HepG2 (cell line): ENCODE measurements around the gene RAB40C. TPM values are rescaled to one million over a fixed set of nuclear protein-coding genes. Genes with fewer than 3 reads are reported as not detected.

Experiments used
- ATAC-seq: fragments of 200-7000 bp; cut with Tn5 transposase; 3 replicates; pipeline ENCODE4 v1.9.1; 2020; ENCODE audit warnings: mild to moderate bottlenecking, moderate library complexity
- BruUV-seq: library from RNA; stranded (reverse); fragments of 400-500 nt; replicated peaks from 2 replicates; lab custom pipeline; 2021; lab: Mats Ljungman, UMichigan
- CTCF ChIA-PET: fragments of 300-600 bp; formaldehyde crosslinking; extraction: SDS; loops from one replicate; lab custom pipeline; 2021; ENCODE audit warnings: low total read pairs, inconsistent platforms, low intra/inter-chr PET ratio; lab: Yijun Ruan, JAX
- POLR2A ChIA-PET: fragments of 350-600 bp; sonication (Branson Sonifier 250); formaldehyde crosslinking; loops from one replicate; lab custom pipeline; 2020; ENCODE audit warnings: antibody characterized with exemption, inconsistent platforms; lab: Yijun Ruan, JAX
- DNase-seq: peaks from one replicate; pipeline ENCODE4 v3.0.0-alpha.2; 2015; ENCODE audit warnings: low spot score
- FAIRE-seq: peaks from 3 replicates; lab custom pipeline; 2011; peaks lifted over from hg19 to GRCh38; lab: Jason Lieb, UNC
- H2AFZ ChIP-seq: one replicate; pipeline ENCODE4 v1.6.1; 2011; ENCODE audit warnings: low read length, inconsistent platforms
- H3K27ac ChIP-seq: fragments of 300-600 bp; 3 replicates; pipeline ENCODE4 v1.8.0; 2011; ENCODE audit warnings: mixed run types, mild to moderate bottlenecking, mixed read lengths, low read length, inconsistent platforms; ENCODE audit not compliant: insufficient read depth; ENCODE audit errors: extremely low read length
- H3K27me3 ChIP-seq, 2 experiments: fragments of 200-600 bp in 1 of 2; 2 replicates in 1 of 2; 3 replicates in 1 of 2; pipeline versions ENCODE4 v1.6.0 to v1.8.0; 2011; ENCODE audit warnings: low read length in 2 of 2, mild to moderate bottlenecking in 2 of 2, moderate library complexity in 2 of 2, inconsistent platforms in 1 of 2; ENCODE audit not compliant: insufficient read depth in 2 of 2, control insufficient read depth in 1 of 2
- H3K36me3 ChIP-seq, 2 experiments: fragments of 200-600 bp in 1 of 2; replicated peaks in 1 of 2; 2 replicates in 1 of 2; 3 replicates in 1 of 2; pipeline versions ENCODE4 v1.5.1 to v1.8.0; 2011; ENCODE audit warnings: low read length in 2 of 2, inconsistent platforms in 1 of 2; ENCODE audit not compliant: insufficient read depth in 2 of 2, control insufficient read depth in 1 of 2
- H3K4me1 ChIP-seq: 2 replicates; pipeline ENCODE4 v1.5.1; 2012; ENCODE audit warnings: low read length, inconsistent platforms; ENCODE audit not compliant: insufficient read depth
- H3K4me2 ChIP-seq: 2 replicates; pipeline ENCODE4 v1.6.0; 2011; ENCODE audit warnings: low read depth, low read length, inconsistent platforms
- H3K4me3 ChIP-seq, 3 experiments: fragments of 200-600 bp in 1 of 3; sonication (generic), shearing (Covaris generic) in 1 of 3; replicated peaks in 1 of 3; 2 replicates each; pipeline ENCODE4 v1.5.1; 2011 to 2016; ENCODE audit warnings: low read length in 3 of 3, inconsistent platforms in 2 of 3, low read depth in 2 of 3, mild to moderate bottlenecking in 2 of 3, control low read depth in 1 of 3, mixed read lengths in 1 of 3; ENCODE audit not compliant: insufficient read depth in 1 of 3
- H3K79me2 ChIP-seq: one replicate; pipeline ENCODE4 v1.6.1; 2011; ENCODE audit warnings: low read length, inconsistent platforms; ENCODE audit not compliant: insufficient read depth
- H3K9ac ChIP-seq: 2 replicates; pipeline ENCODE4 v1.6.0; 2011; ENCODE audit warnings: mild to moderate bottlenecking, low read depth, low read length, inconsistent platforms; ENCODE audit not compliant: insufficient read depth
- H3K9me3 ChIP-seq: 2 replicates; pipeline ENCODE4 v1.5.1; 2012; ENCODE audit warnings: mild to moderate bottlenecking, low read length
- H4K20me1 ChIP-seq: 2 replicates; pipeline ENCODE4 v1.6.0; 2011; ENCODE audit warnings: inconsistent platforms, mild to moderate bottlenecking, low read length, moderate library complexity; ENCODE audit not compliant: insufficient read depth
- IKZF1 ChIP-seq: fragments of 450-650 bp; IDR thresholded peaks from 2 replicates; pipeline ENCODE4 v1.7.1; 2016
- NFE2L2 ChIP-seq: fragments of 150-350 bp; IDR thresholded peaks from 2 replicates; pipeline ENCODE4 v1.6.1; 2014; ENCODE audit warnings: low read length
- PRPF4 ChIP-seq: fragments of 200-400 bp; formaldehyde crosslinking; IDR thresholded peaks from 2 replicates; pipeline ENCODE4 v1.6.1; 2016; ENCODE audit warnings: low read length, low read depth; ENCODE audit not compliant: poor library complexity, severe bottlenecking
- RORA ChIP-seq: sonication (generic); formaldehyde crosslinking; IDR thresholded peaks from 2 replicates; pipeline ENCODE4 v1.5.0; 2020; ENCODE audit warnings: mild to moderate bottlenecking, missing genetic modification reagents, moderate library complexity
- SP2 ChIP-seq: sonication (generic); formaldehyde crosslinking; IDR thresholded peaks from 2 replicates; pipeline ENCODE4 v1.5.1; 2020; ENCODE audit warnings: mild to moderate bottlenecking, missing genetic modification reagents
- ZBTB40 ChIP-seq, 2 experiments: fragments of 450-650 bp in 1 of 2; sonication (generic) in 1 of 2; formaldehyde crosslinking in 1 of 2; IDR thresholded peaks; 2 replicates each; pipeline versions ENCODE4 v1.6.1 to v1.8.0; 2016 to 2022; ENCODE audit warnings: antibody characterized with exemption in 1 of 2, mild to moderate bottlenecking in 1 of 2, missing genetic modification reagents in 1 of 2
- ZKSCAN1 ChIP-seq: fragments of 150-350 bp; IDR thresholded peaks from 2 replicates; pipeline ENCODE4 v1.6.1; 2014; ENCODE audit warnings: low read length
- WGBS: methylation state at CpG from one replicate; pipeline ENCODE4 v1.1.6; 2017; ENCODE audit warnings: low lambda C conversion rate; 5-methylcytosine and 5-hydroxymethylcytosine counted together
- in situ Hi-C: cut with HindIII; loops from 2 replicates; pipeline ENCODE4 v1.10.0; 2017; ENCODE audit warnings: low pct_unique_long_range_greater_than_20kb; ENCODE audit not compliant: extremely low pct_ligation_motif_present
- intact Hi-C: fragments of 100-400 bp; cut with micrococcal nuclease; formaldehyde crosslinking; loops from one replicate; pipeline ENCODE4 v1.10.0; 2022; ENCODE audit not compliant: unreplicated experiment
- polyA plus RNA-seq, 8 experiments: library from polyadenylated mRNA; depleted of rRNA in 3 of 8; stranded (reverse) in 7 of 8; unstranded in 1 of 8; fragments of >200 nt; fragmentation: Illumina TruSeq in 4 of 8; extraction: Trizol in 4 of 8; gene quantifications; 2 replicates each; pipeline versions ENCODE4 v1.2.1 to v1.2.3, GENCODE V29; 2011 to 2016; ENCODE audit warnings: low read depth in 4 of 8, missing spikeins in 1 of 8, mixed read lengths in 1 of 8; ENCODE audit not compliant: insufficient read depth in 1 of 8
- total RNA-seq, 5 experiments: library from RNA; depleted of rRNA; stranded (reverse); fragments of >200 nt; fragmentation: Illumina TruSeq; extraction: Trizol; gene quantifications; 2 replicates each; pipeline ENCODE4 v1.2.3, GENCODE V29; 2016; ENCODE audit warnings: low read depth in 1 of 5

Gene RAB40C
- total and polyA plus RNA-seq, 2 of the 13 experiments (the other 11 are each of a cell fraction or from before 2014, with no cell fraction given): 7.7 to 11.5 TPM

GRCh38 chr16:544517-544916 is 45.3 kb upstream of the RAB40C start:
- no TSS peak for BruUV-seq
- POLR2A ChIA-PET: interaction anchor here (1.2 to 2.6 kb wide), 3 partner anchors 10 to 42 kb away, joined by 3 to 17 read pairs (median 4); no protein-coding TSS in a partner anchor
- no peaks in the 10 kb centered on the region for H3K27me3 ChIP-seq
- peak; percentile 13 for TF ChIP-seq PRPF4
- no peak for TF ChIP-seq IKZF1
- no peak for TF ChIP-seq ZBTB40 (IDR thresholded peaks at IDR 0.05)
- no peak for TF ChIP-seq ZBTB40 (CRISPR knock-in tag; IDR thresholded peaks at IDR 0.05)
- no peak for TF ChIP-seq RORA (CRISPR knock-in tag)
- no peak for TF ChIP-seq ZKSCAN1
- no peak for TF ChIP-seq NFE2L2
- no peak for TF ChIP-seq SP2 (CRISPR knock-in tag)
- TF ChIP-seq, all 625 proteins: peak for 1
- no peaks in the 10 kb centered on the region for H4K20me1 ChIP-seq
- H2AFZ ChIP-seq: no peak overlapping the region
- intact Hi-C loops: no loop called here
- no peak overlapping the region for H3K4me3 ChIP-seq
- H3K79me2 ChIP-seq: peaks cover 29% of the 10 kb centered on the region
- H3K9me3 ChIP-seq: no peaks in the 10 kb centered on the region
- H3K4me1 ChIP-seq: peaks cover 21% of the 10 kb centered on the region
- in situ Hi-C loops: no loop called here
- DNase-seq (no peak), ATAC-seq (no peak), FAIRE-seq (no peak)
- H3K36me3 ChIP-seq: peaks cover 6 to 8% of the 10 kb centered on the region in 2 experiments; a peak in 2 of 5 replicates
- H3K27ac ChIP-seq: peak overlapping the region; percentile 85
- CTCF ChIA-PET: no interaction called here
- WGBS: 99% methylated on average over 45 of the region's 46 CpGs
- H3K9ac ChIP-seq: no peak overlapping the region
- no peak overlapping the region for H3K4me2 ChIP-seq
